ENCODE data around the gene DPEP3. TPM values are rescaled to one million over a fixed set of nuclear protein-coding genes. Genes with fewer than 3 reads are reported as not detected.
A peak's percentile ranks its signal among the peaks of the same experiment; 100 is the strongest.

The DPEP3 gene
- total RNA-seq, 1 donor from 2014 or later: not detected

DNA sequence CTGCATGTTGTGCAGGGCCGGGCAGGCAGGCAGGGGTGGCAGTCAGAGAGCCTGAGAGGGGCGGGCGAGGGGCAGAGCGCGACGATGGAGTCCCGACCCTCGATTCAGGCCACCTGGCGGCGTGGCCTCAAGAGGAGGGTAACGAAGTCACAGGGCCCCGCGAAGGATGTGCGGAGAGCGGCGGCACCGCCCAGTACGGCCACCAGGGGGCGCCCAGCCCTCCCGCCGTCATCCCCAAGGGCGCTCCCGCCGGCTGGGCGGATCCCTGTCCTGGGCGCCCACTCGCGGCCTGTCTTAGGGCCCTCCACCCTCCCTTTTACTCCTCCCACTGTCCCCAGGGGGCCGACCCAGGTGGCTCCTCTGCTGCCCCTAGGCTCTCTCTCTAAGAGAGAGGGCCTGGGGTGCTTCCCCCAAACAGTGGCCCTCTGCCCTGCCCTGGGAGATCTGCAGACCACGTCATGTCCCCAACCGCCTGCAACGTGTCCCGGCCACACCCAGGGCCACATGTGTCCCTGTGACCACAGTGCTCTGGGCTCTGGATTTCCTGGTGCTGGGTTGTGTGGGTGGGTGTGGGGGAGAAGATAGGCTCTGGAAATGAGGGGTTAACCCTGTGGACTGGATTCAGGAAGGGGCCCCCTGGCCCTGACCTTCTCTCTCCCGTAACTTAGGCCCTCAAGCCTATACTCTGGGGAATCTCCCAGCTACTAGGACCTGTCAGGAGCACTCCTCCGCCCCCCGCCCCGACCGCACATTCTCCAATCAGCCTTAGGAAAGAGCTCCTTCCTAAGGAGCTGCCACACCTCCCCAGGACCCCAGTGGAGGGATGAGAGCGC lies 13.1 kb upstream of the DPEP3 start:
- Mint-ChIP-seq H3K9me3 (ENCODE audit: unreplicated experiment) (peaks cover 2% of the 10 kb centered on the region), H3K4me3 (ENCODE audit: unreplicated experiment) (no peak overlapping the region)

DNA sequence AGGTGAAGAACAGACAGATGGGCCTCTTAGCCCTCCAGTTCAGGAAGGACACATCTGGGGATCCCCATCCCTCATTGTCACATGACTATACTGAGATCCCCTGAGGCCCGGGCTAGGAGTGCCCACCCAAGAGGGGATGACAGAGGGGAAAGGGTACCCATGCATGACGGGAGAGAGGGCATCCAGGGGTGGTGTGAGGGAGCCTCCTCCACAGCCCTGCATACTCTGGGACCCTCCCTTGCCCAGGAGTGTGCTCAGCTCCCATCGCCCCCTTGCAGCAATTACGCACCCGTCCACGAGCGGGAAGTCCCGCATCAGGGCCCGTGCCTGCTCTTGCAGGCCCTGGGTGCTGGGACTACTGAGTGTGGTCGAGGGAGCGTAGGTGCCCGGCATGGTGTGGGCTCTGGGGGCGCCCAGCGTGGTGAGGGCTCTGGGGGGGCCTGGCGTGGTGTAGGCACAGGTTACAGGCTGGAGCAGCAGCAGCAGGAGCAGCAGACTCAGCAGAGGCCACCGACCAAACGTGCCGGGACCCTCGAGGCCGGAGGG lies 12.4 kb upstream of the DPEP3 start:
- no peak for DNase-seq
- TF ChIP-seq CTCF (IDR thresholded peaks at IDR 0.05; ENCODE audit: partially characterized antibody, unreplicated experiment): no peak
- Mint-ChIP-seq H3K27ac (ENCODE audit: unreplicated experiment) (no peak overlapping the region), H3K9me3 (ENCODE audit: unreplicated experiment) (peaks cover 6% of the 10 kb centered on the region), H3K4me3 (ENCODE audit: unreplicated experiment) (no peak overlapping the region), H3K4me1 (ENCODE audit: low read depth, unreplicated experiment) (no peaks in the 10 kb centered on the region), H3K36me3 (ENCODE audit: unreplicated experiment) (no peaks in the 10 kb centered on the region), H3K27me3 (ENCODE audit: unreplicated experiment) (peaks cover 8% of the 10 kb centered on the region)

More for the DNA sequence above, 13.1 kb upstream of the DPEP3 start:
- peak; percentile 83 for DNase-seq
- Mint-ChIP-seq H3K36me3 (ENCODE audit: unreplicated experiment) (no peaks in the 10 kb centered on the region), H3K27ac (ENCODE audit: unreplicated experiment) (no peak overlapping the region), H3K4me1 (ENCODE audit: low read depth, unreplicated experiment) (no peaks in the 10 kb centered on the region), H3K27me3 (ENCODE audit: unreplicated experiment) (peaks cover 4% of the 10 kb centered on the region)
- peak; percentile 99 for TF ChIP-seq CTCF (IDR thresholded peaks at IDR 0.05; ENCODE audit: partially characterized antibody, unreplicated experiment)

- H3K27ac Mint-ChIP-seq (ENCODE audit: unreplicated experiment): no peak overlapping the region
- H3K36me3 Mint-ChIP-seq (ENCODE audit: unreplicated experiment): no peaks in the 10 kb centered on the region
- no peak for DNase-seq
- H3K27me3 Mint-ChIP-seq (ENCODE audit: unreplicated experiment): peaks cover 6% of the 10 kb centered on the region
- peaks cover 7% of the 10 kb centered on the region for H3K9me3 Mint-ChIP-seq (ENCODE audit: unreplicated experiment)
- TF ChIP-seq CTCF (IDR thresholded peaks at IDR 0.05; ENCODE audit: partially characterized antibody, unreplicated experiment): no peak
- no peak overlapping the region for H3K4me3 Mint-ChIP-seq (ENCODE audit: unreplicated experiment)
- no peaks in the 10 kb centered on the region for H3K4me1 Mint-ChIP-seq (ENCODE audit: low read depth, unreplicated experiment)
Measured at GRCh38 chr16:67990018-67990386, 9.7 kb upstream of the DPEP3 start.

DNA sequence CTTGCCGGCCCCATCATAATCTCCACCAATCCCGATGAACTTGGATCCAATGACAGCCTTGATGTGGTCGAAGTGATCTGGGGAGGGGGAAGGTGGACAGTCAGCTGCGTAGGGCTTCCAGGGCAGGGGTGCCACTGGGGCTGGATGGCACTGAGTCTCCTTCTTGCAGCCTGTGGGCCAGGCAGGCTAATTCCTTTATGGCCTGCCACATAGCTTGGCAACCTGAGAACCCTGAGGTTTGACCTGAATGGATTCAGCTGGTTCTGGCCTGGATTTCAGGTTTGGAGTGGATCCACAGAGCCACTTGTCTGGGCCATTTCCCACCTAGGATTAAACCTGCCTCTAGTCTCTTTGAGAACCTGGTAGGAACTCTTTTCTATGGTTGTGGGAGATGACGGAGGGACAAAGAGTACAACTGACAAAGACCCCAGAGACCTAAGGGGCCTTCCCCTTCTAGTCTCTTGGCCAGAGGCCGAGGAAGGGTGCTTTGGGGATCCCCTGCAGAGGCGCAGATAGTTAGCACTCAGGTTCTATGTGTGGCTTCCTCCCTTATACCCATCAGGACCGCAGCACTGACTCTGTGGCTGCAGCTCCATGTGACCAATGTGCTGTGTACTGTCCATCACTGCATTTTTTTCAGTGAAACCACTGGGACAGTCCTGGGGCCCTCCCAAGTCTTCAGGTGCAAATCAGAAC lies 9.2 kb upstream of the DPEP3 start:
- Mint-ChIP-seq H3K27me3 (ENCODE audit: unreplicated experiment) (peaks cover 6% of the 10 kb centered on the region), H3K4me1 (ENCODE audit: low read depth, unreplicated experiment) (peaks cover 2% of the 10 kb centered on the region), H3K4me3 (ENCODE audit: unreplicated experiment) (no peak overlapping the region), H3K27ac (ENCODE audit: unreplicated experiment) (no peak overlapping the region), H3K9me3 (ENCODE audit: unreplicated experiment) (peaks cover 7% of the 10 kb centered on the region), H3K36me3 (ENCODE audit: unreplicated experiment) (no peaks in the 10 kb centered on the region)
- TF ChIP-seq CTCF (IDR thresholded peaks at IDR 0.05; ENCODE audit: partially characterized antibody, unreplicated experiment): no peak
- no peak for DNase-seq

All from glutamatergic neuron (in vitro differentiated cells).